Stimulated activated CD8-positive, alpha-beta memory T cell treated with anti-CD3 and anti-CD28 coated beads, Interleukin-4, amount 100 ng/mL, for 24 hours (primary cell): Measurements from ENCODE around the gene CCDC171.

Source experiments
- DNase-seq: peaks from one replicate; pipeline ENCODE4 v3.0.0-alpha.2; 2020; ENCODE audit warnings: low read depth

The CCDC171 gene

GRCh38 chr9:15882883-15883282 lies 330.0 kb downstream of the CCDC171 start:
- DNase-seq: no peak

DNA sequence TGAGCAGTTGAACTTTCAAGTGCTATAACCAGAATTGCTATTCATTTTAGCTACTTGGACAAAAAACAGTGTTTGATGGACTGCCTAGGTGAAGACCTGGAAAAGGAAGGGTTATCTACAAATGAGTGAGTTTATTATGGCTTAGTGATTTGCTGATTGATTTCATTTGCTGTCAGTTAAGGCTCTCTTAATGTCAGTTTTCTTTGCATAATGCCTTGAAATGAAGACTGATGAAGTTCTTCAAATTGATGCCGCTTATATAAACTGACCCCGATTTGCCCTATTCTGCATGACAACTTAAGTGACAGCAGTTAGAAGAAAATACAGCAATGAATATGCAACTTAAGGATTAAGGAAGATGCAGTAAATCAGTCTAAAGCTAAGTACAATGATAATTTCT lies 332.6 kb downstream of the CCDC171 start:
- DNase-seq: no peak

- DNase-seq: no peak
These were observed 336.7 kb downstream of the CCDC171 start for GRCh38 chr9:15889555-15889954.

DNA sequence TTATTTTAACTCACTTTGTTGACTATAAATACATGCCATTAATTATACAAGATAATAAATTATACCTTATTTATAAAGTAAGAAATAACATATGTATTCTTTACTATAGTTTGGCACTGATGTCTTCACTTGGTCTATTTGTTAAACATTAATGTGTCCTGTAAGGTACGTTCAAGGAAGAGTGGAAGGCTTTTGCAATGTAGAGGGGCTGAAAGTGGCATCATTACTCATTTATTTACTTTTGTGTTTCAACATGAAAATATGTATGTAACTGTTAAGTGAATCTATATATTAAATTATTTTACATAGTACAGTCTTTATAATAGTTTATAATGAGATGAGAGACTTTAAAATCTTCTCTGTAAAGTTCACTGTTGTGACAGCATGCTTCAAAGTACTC lies 348.7 kb downstream of the CCDC171 start:
- DNase-seq: no peak

DNA sequence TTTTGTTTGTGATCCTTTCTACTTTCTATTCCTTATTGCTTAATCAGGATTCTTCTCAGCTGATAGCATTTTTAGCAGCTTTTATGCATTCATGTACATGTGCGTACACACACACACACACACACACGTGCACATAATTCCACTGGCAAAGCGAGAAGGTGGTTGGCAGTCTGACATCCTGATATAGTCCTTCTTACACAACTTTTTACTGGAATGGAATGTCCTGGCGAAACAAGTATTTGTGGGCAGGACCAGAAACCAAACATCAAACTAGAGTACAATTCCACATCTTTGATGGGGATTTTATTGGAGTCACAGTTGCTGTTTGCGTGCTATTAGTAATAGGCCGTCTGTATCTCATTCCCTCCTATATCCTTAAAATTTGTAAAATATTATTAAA lies 356.5 kb downstream of the CCDC171 start:
- DNase-seq: no peak

GRCh38 chr9:15915711-15916110 lies 362.9 kb downstream of the CCDC171 start:
- no peak for DNase-seq

GRCh38 chr9:15927161-15927560 lies 374.3 kb downstream of the CCDC171 start:
- DNase-seq: no peak

DNA sequence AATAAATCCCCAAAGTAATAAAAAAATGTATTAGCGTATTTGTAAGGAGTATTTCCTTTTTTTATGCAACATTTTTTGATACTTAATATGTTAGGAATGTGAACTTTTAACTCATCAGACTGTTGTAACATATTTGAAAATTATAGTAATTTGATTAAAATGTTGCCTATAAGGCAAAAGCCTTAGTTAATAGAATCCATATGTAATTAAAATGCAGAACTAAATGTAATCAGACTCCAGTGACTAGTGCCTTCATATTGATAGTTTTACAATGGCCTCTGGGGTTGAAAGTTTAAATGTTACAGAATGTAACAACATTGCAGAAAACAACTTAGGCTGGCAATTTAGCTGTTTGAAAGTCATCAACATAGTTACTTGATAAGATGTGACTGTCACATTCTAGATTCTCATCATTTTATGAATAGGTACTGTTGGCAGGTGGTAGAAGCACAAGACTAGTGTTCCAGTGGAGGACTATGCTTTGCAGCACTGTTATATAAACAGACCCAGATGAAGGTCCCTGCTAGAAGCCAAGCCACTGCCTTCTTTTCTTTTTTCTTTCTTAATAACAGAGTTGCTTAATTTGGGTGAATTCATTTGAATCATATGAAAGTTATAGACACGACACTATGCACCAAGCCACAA lies 382.9 kb downstream of the CCDC171 start:
- no peak for DNase-seq

GRCh38 chr9:15936306-15936921 lies 383.6 kb downstream of the CCDC171 start:
- no peak for DNase-seq

DNA sequence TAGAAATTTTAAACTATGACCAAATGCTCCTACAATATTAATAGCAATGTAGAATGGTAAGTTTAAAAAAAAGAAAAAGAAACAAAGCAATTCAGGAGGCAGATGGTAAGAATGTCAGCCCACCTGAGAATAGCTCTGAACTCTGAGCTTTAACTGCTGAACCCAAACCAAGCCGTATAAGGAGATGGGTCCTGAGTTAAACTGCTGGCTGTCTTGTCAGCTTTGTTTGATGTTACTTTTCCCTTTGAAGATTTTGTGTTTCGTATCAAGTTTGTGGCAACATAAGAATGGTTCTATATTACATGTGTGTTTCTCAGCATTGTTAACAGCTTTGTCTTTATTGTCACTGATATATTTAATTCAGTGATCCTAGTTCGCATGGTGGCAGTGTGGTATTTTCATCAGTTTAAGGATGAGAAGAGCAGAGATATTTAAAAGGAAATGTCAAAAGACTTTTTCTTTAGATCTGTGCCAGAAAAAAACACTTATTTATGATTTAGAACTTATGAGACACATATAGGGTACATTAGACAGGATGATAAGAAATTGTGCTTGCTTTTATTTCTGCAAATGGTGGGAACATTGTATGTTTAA lies 390.1 kb downstream of the CCDC171 start:
- no peak for DNase-seq

- DNase-seq: no peak
These were observed 391.5 kb downstream of the CCDC171 start for GRCh38 chr9:15944341-15944740.

- no peak for DNase-seq
These were observed 406.8 kb downstream of the CCDC171 start for GRCh38 chr9:15959663-15960062.

GRCh38 chr9:15961217-15961616 lies 408.4 kb downstream of the CCDC171 start:
- no peak for DNase-seq

DNA sequence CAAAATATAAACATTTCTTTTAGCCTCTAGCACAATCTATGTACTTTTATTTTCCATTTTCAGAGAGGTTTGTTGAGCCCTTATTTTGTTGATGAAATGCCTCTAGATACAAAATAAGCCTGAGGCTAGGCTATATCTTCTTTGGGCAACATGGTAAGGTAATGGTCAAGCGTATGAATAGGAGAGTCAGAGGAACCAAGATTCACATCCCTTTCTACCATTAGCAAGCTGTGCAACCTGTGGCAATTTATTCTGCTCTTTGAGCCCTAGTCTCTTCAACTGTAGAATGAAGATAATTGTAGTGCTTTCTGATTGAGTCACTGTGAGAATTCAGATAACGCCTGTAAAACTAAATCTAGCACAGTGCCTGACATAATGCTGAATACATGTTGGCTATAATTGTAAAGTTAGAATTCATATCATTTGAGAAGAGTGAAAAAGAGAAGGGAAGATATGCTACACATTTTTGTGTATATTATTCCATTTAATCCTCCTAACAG lies 412.5 kb downstream of the CCDC171 start:
- no peak for DNase-seq

- DNase-seq: no peak
These were observed 413.6 kb downstream of the CCDC171 start for GRCh38 chr9:15966471-15966870.

GRCh38 chr9:15967068-15967467 lies 414.2 kb downstream of the CCDC171 start:
- DNase-seq: no peak

DNA sequence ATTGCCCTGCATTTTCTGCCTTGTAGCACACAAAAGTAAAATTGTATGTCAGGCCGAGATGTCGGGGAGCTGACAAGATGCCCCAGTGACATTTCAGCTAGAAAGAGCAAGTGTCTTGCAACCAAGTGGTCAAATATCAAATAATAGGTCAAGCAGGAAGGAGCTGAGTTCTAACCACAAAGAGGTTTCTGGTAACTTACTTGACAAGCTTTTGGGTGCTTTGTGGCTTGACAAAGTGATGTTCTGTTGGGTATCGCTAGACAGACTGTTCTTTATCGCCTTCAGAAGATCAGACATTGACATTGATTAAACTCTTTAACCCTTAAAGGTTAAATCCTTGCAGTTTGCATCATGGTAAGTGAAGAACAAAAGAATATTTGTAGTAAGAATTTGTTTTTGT lies 419.9 kb downstream of the CCDC171 start:
- DNase-seq: no peak

- no peak for DNase-seq
These were observed 422.4 kb downstream of the CCDC171 start for GRCh38 chr9:15975101-15975778.

- DNase-seq: no peak
These were observed 424.6 kb downstream of the CCDC171 start for GRCh38 chr9:15977438-15977837.

GRCh38 chr9:15982182-15982581 lies 429.3 kb downstream of the CCDC171 start:
- DNase-seq: no peak

- no peak for DNase-seq
These were observed 446.8 kb downstream of the CCDC171 start for GRCh38 chr9:15999422-16000339.

GRCh38 chr9:16000811-16001210 lies 448.0 kb downstream of the CCDC171 start:
- DNase-seq: no peak
